Activated CD8-positive, alpha-beta memory T cell treated with anti-CD3 and anti-CD28 coated beads for 4 hours (primary cell): Measurements from ENCODE around the gene TAS2R16.

ENCODE experiments used
- DNase-seq, 2 donors: peaks; one replicate each; pipeline ENCODE4 v3.0.0-alpha.2; 2020; ENCODE audit warnings: low read depth in 2 of 2

The TAS2R16 gene

GRCh38 chr7:122995600-122995999, at the start of gene TAS2R16:
TAS2R16 (minus strand) TSS chr7:122995700; CDS start chr7:122995634, 66 bp downstream.
- DNase-seq: no peak

GRCh38 chr7:123043642-123044041, 48.1 kb upstream of the TAS2R16 start:
- DNase-seq: no peak

- DNase-seq: no peak
Observed at GRCh38 chr7:123041101-123041500, 45.6 kb upstream of the TAS2R16 start.

GRCh38 chr7:123039269-123039668, 43.8 kb upstream of the TAS2R16 start:
- no peak for DNase-seq

- DNase-seq: no peak
Observed at GRCh38 chr7:123034106-123034505, 38.6 kb upstream of the TAS2R16 start.

- DNase-seq: no peak
Observed at GRCh38 chr7:123030631-123031030, 35.1 kb upstream of the TAS2R16 start.

- DNase-seq: no peak
Observed at GRCh38 chr7:123028339-123028738, 32.8 kb upstream of the TAS2R16 start.

GRCh38 chr7:123026251-123026650, 30.8 kb upstream of the TAS2R16 start:
- DNase-seq: no peak

GRCh38 chr7:123024989-123025758, 29.7 kb upstream of the TAS2R16 start:
- DNase-seq: no peak

GRCh38 chr7:123023126-123023525, 27.6 kb upstream of the TAS2R16 start:
- no peak for DNase-seq

GRCh38 chr7:123022576-123022975, 27.1 kb upstream of the TAS2R16 start:
- no peak for DNase-seq

- no peak for DNase-seq
Observed at GRCh38 chr7:123012435-123012834, 16.9 kb upstream of the TAS2R16 start.

- DNase-seq: no peak
Observed at GRCh38 chr7:123011766-123012369, 16.4 kb upstream of the TAS2R16 start.

GRCh38 chr7:123004931-123005330, 9.4 kb upstream of the TAS2R16 start:
- DNase-seq: no peak

- no peak for DNase-seq
Observed at GRCh38 chr7:123003539-123004126, 8.1 kb upstream of the TAS2R16 start.

GRCh38 chr7:122989577-122989976, 5.9 kb downstream of the TAS2R16 start:
- DNase-seq: no peak

- DNase-seq: no peak
Observed at GRCh38 chr7:122989041-122989440, 6.5 kb downstream of the TAS2R16 start.

- no peak for DNase-seq
Observed at GRCh38 chr7:122988333-122988732, 7.2 kb downstream of the TAS2R16 start.

GRCh38 chr7:122987463-122987862, 8.0 kb downstream of the TAS2R16 start:
- DNase-seq: no peak

- no peak for DNase-seq
Observed at GRCh38 chr7:122984021-122984420, 11.5 kb downstream of the TAS2R16 start.

- DNase-seq: no peak
Observed at GRCh38 chr7:122983261-122983660, 12.2 kb downstream of the TAS2R16 start.

GRCh38 chr7:122975341-122975740, 20.2 kb downstream of the TAS2R16 start:
- no peak for DNase-seq

- no peak for DNase-seq
Observed at GRCh38 chr7:122974229-122974628, 21.3 kb downstream of the TAS2R16 start.
